Measurements from ENCODE around the gene DIPK1C.

DIPK1C gene

GRCh38 chr18:74499633-74500032 lies 42.5 kb upstream of the DIPK1C start (continued):
- no peak for TF ChIP-seq CREB5 (CRISPR knock-in tag; IDR thresholded peaks at IDR 0.05; ENCODE audit: low read depth)
- no peak for TF ChIP-seq BACH2 (CRISPR knock-in tag; IDR thresholded peaks at IDR 0.05; ENCODE audit: borderline replicate concordance)
- TF ChIP-seq CSRNP3 (CRISPR knock-in tag; IDR thresholded peaks at IDR 0.05): no peak
- no peak for TF ChIP-seq GLIS3 (CRISPR knock-in tag; IDR thresholded peaks at IDR 0.05)
- no peak for TF ChIP-seq ZC3H10 (CRISPR knock-in tag; IDR thresholded peaks at IDR 0.05)
- TF ChIP-seq RARB (CRISPR knock-in tag; IDR thresholded peaks at IDR 0.05): no peak
- TF ChIP-seq ZNF565 (CRISPR knock-in tag; conservative IDR thresholded peaks at IDR 0.05; ENCODE audit: low read depth): no peak
- TF ChIP-seq PPARA (CRISPR knock-in tag; IDR thresholded peaks at IDR 0.05; ENCODE audit: borderline replicate concordance): no peak
- TF ChIP-seq CSDC2 (CRISPR knock-in tag; IDR thresholded peaks at IDR 0.05): no peak
- TF ChIP-seq ISL1 (CRISPR knock-in tag; IDR thresholded peaks at IDR 0.05): no peak
- no peak for TF ChIP-seq ZFP3 (CRISPR knock-in tag; IDR thresholded peaks at IDR 0.05)
- TF ChIP-seq TOX (CRISPR knock-in tag; IDR thresholded peaks at IDR 0.05; ENCODE audit: borderline replicate concordance): no peak
- TF ChIP-seq ESRRG (CRISPR knock-in tag; IDR thresholded peaks at IDR 0.05): no peak

GRCh38 chr18:74498712-74499627 lies 41.9 kb upstream of the DIPK1C start:
- ATAC-seq: no peak
- TF ChIP-seq ARNTL (CRISPR knock-in tag; IDR thresholded peaks at IDR 0.05; ENCODE audit: borderline replicate concordance, low read depth): no peak
- no peak for TF ChIP-seq CSRNP3 (CRISPR knock-in tag; IDR thresholded peaks at IDR 0.05)
- no peak for TF ChIP-seq RARB (CRISPR knock-in tag; IDR thresholded peaks at IDR 0.05)
- no peak for TF ChIP-seq ZNF8 (CRISPR knock-in tag; IDR thresholded peaks at IDR 0.05)

GRCh38 chr18:74497778-74498177 lies 40.7 kb upstream of the DIPK1C start:
- TF ChIP-seq ESRRG (CRISPR knock-in tag; IDR thresholded peaks at IDR 0.05): no peak
- no peak for TF ChIP-seq SNAI2 (CRISPR knock-in tag; IDR thresholded peaks at IDR 0.05)
- TF ChIP-seq ZFP30 (CRISPR knock-in tag; IDR thresholded peaks at IDR 0.05): no peak
- no peak for TF ChIP-seq ISL1 (CRISPR knock-in tag; IDR thresholded peaks at IDR 0.05)
- no peak for TF ChIP-seq PATZ1 (CRISPR knock-in tag; IDR thresholded peaks at IDR 0.05; ENCODE audit: borderline replicate concordance)
- TF ChIP-seq ZNF565 (CRISPR knock-in tag; conservative IDR thresholded peaks at IDR 0.05; ENCODE audit: low read depth): no peak
- no peak for TF ChIP-seq BACH2 (CRISPR knock-in tag; IDR thresholded peaks at IDR 0.05; ENCODE audit: borderline replicate concordance)
- no peak for TF ChIP-seq ZNF70 (CRISPR knock-in tag; IDR thresholded peaks at IDR 0.05)
- TF ChIP-seq ZC3H10 (CRISPR knock-in tag; IDR thresholded peaks at IDR 0.05): no peak
- TF ChIP-seq CSDC2 (CRISPR knock-in tag; IDR thresholded peaks at IDR 0.05): no peak
- no peak for TF ChIP-seq ZNF8 (CRISPR knock-in tag; IDR thresholded peaks at IDR 0.05)
- TF ChIP-seq ARNTL (CRISPR knock-in tag; IDR thresholded peaks at IDR 0.05; ENCODE audit: borderline replicate concordance, low read depth): no peak
- TF ChIP-seq TOX (CRISPR knock-in tag; IDR thresholded peaks at IDR 0.05; ENCODE audit: borderline replicate concordance): no peak
- no peak for TF ChIP-seq GLIS3 (CRISPR knock-in tag; IDR thresholded peaks at IDR 0.05)
- TF ChIP-seq OSR1 (CRISPR knock-in tag; IDR thresholded peaks at IDR 0.05): no peak
- TF ChIP-seq TSHZ2 (CRISPR knock-in tag; IDR thresholded peaks at IDR 0.05): no peak
- TF ChIP-seq POU6F1 (CRISPR knock-in tag; IDR thresholded peaks at IDR 0.05; ENCODE audit: borderline replicate concordance, low read depth): no peak
- TF ChIP-seq CREB5 (CRISPR knock-in tag; IDR thresholded peaks at IDR 0.05; ENCODE audit: low read depth): no peak
- no peak for TF ChIP-seq PPARA (CRISPR knock-in tag; IDR thresholded peaks at IDR 0.05; ENCODE audit: borderline replicate concordance)
- ATAC-seq: no peak
